ENCODE measurements around the gene BAK1.

DNA sequence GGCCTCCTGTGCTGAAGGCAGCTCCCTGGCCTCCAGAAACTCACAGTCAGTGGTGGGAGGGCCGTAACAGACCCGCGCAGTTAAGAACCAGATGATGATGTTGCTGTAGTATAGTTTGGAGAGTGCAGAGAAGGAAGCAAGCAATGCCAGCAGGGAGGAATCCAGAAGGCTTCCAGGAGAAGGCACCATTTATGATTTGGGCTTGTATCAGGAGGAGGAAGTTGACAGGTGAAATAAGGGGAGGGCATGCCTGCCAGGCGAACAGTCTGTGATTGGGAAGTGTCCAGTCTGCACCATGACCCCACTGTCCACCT is 13.3 kb upstream of the BAK1 start:
- TF ChIP-seq CTCF (IDR thresholded peaks at IDR 0.05) (no peak), POLR2A (IDR thresholded peaks at IDR 0.05) (no peak)

Data from esophagus squamous epithelium (tissue), 4 donors.